ENCODE results near the gene MYO19.

The MYO19 gene

DNA sequence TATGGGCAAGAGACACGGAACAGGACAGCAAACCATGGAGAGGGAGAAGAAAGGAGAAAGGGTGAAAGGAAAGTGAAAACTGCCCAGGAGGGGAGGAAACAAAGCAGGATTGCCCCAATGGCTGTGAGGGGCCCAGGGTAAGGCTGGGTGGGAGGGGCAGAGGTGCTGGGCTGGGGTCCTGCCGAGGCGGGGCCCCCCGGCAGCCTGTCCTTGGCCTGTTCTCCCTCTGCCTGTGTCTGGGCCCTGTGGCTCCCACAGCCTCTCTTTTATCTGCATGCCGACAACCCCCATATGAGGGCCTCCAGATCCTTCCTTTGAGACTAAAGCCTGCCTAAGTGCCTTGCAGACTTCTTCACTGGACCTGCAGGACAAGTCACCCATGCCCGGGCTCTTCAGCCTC lies 32.7 kb downstream of the MYO19 start:
- no peak overlapping the region for H2BK5ac ChIP-seq (ENCODE audit: low read length)
- no peak overlapping the region for H3K4me2 ChIP-seq (ENCODE audit: low read length)
- H3K36me3 ChIP-seq (ENCODE audit: control insufficient read depth, insufficient read depth, low read length), result peaks cover 33% of the 10 kb centered on the region
- no peak overlapping the region for H2BK120ac ChIP-seq (ENCODE audit: low read depth, low read length)
- no CpG with 5 or more reads among the region's 6 CpGs for WGBS (ENCODE audit: extremely low coverage, insufficient coverage, low lambda C conversion rate)
- H4K5ac ChIP-seq (ENCODE audit: low read length), result no peak overlapping the region
- H3K4ac ChIP-seq (ENCODE audit: low read depth, low read length), result no peak overlapping the region
- no peak overlapping the region for H3K56ac ChIP-seq (ENCODE audit: low read length)
- no peak overlapping the region for H3K18ac ChIP-seq (ENCODE audit: low read length)
- no peaks in the 10 kb centered on the region for H3K4me1 ChIP-seq (ENCODE audit: control insufficient read depth, low read depth, low read length)
- H3K27me3 ChIP-seq (ENCODE audit: insufficient read depth, low read length, poor library complexity), result no peaks in the 10 kb centered on the region
- no peak overlapping the region for H2AK5ac ChIP-seq (ENCODE audit: low read length)
- H3K9ac ChIP-seq (ENCODE audit: low read length), result no peak overlapping the region
- H3K4me3 ChIP-seq (ENCODE audit: low read length), result no peak overlapping the region
- H3K27ac ChIP-seq (ENCODE audit: low read depth, low read length), result no peak overlapping the region
- H3K79me1 ChIP-seq (ENCODE audit: low read length), result no peaks in the 10 kb centered on the region
- H3K79me2 ChIP-seq (ENCODE audit: control insufficient read depth, insufficient read depth, low read length), result no peaks in the 10 kb centered on the region
- H3K23ac ChIP-seq (ENCODE audit: low read length), result no peak overlapping the region
- H4K8ac ChIP-seq (ENCODE audit: low read depth, low read length), result no peak overlapping the region
- DNase-seq, result no peak
- H2BK15ac ChIP-seq (replicated peaks; ENCODE audit: low read depth), result no peak overlapping the region

DNA sequence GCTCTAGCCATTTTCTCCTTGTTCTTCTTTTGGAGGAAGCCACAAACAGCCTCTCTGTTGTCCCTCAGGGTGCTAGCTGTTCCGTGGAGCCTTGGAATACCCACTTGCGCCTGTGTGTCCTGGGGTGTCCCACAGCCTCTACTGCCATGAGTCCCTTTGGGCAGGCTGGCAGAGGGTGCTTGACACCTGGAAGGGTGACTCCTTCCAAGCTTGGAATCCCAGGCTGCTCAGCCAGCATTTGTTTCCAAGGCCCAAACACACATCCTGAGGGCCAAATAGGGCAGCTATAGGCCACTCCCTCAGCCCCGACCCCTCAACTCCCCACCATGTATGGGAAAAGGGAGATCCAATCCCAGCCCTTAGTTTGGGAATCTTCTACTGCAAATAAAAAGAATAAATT lies 33.3 kb downstream of the MYO19 start:
- Histone ChIP-seq H2AK5ac (ENCODE audit: low read length) (no peak overlapping the region), H3K27me3 (ENCODE audit: insufficient read depth, low read length, poor library complexity) (no peaks in the 10 kb centered on the region), H2BK120ac (ENCODE audit: low read depth, low read length) (no peak overlapping the region), H3K4me2 (ENCODE audit: low read length) (no peak overlapping the region), H3K23ac (ENCODE audit: low read length) (no peak overlapping the region), H4K8ac (ENCODE audit: low read depth, low read length) (no peak overlapping the region), H3K36me3 (ENCODE audit: control insufficient read depth, insufficient read depth, low read length) (peaks cover 28% of the 10 kb centered on the region), H3K4ac (ENCODE audit: low read depth, low read length) (no peak overlapping the region), H3K4me3 (ENCODE audit: low read length) (no peak overlapping the region), H3K18ac (ENCODE audit: low read length) (no peak overlapping the region), H4K5ac (ENCODE audit: low read length) (no peak overlapping the region), H2BK15ac (replicated peaks; ENCODE audit: low read depth) (no peak overlapping the region), H3K79me1 (ENCODE audit: low read length) (no peaks in the 10 kb centered on the region), H2BK5ac (ENCODE audit: low read length) (no peak overlapping the region), H3K4me1 (ENCODE audit: control insufficient read depth, low read depth, low read length) (no peaks in the 10 kb centered on the region), H3K79me2 (ENCODE audit: control insufficient read depth, insufficient read depth, low read length) (no peaks in the 10 kb centered on the region), H3K27ac (ENCODE audit: low read depth, low read length) (no peak overlapping the region), H3K9ac (ENCODE audit: low read length) (no peak overlapping the region), H3K56ac (ENCODE audit: low read length) (no peak overlapping the region)
- no peak for DNase-seq
- WGBS (ENCODE audit: extremely low coverage, insufficient coverage, low lambda C conversion rate), result no CpG with 5 or more reads among the region's 3 CpGs

DNA sequence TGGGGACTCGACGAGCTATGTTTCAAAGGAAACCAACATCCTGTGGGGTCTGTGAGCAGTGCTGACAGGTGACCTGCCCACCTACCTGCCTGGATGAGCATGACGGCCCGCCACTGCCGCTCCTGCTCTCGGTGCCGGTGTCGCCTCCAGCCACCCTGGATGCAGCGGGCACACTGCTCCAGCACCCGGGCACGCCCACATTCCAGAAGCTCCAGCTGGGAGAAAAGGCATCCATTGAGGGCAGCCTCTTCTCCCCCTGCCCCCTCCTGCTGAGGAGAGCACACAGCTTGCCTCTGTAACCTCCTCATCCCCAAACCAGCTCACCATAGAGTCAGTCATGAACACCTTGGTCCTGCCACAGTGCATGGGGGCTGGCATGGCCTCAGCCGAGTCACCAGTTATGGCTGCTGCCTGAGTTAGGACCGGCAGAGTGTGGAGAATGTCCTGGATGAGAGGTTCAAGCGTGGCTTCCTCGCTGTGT lies 33.9 kb downstream of the MYO19 start:
- no peak for DNase-seq
- WGBS (ENCODE audit: extremely low coverage, insufficient coverage, low lambda C conversion rate), result no CpG with 5 or more reads among the region's 15 CpGs
- H3K36me3 ChIP-seq (ENCODE audit: control insufficient read depth, insufficient read depth, low read length), result peaks cover 24% of the 10 kb centered on the region

DNA sequence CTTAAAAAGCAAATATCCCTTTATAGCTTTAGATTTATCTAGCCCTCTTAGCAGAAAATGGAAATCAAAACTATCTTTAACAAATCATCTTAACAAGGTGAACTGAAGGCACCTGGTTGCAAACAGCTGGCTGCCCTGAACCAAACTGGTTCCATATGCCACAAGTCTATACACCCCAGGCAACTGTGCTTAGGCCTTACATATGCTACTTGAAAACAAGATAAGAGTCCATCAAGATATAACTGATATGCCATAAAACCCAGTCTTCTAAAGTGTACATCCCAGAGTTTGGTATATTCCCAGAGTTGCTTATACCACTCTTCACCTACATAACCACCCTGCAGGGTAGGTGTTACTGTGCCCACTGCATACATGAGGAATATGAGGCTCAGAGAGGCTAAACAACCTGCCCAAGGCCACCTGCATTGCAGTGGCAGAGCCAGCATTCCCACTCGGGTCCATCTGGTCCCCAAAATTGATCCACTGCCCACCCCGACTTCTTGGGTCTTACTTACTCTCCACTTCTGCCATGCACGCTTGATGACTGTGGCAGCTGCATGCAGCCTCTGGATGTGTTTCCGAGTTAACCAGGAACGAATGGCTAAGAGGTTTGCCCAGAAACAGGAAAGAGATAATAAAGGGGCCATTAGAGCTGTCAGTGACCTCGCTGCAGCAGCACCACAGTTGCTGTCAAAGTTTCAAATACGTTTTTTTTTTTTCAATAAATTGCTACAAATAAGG lies 35.9 kb downstream of the MYO19 start:
- peaks cover 20% of the 10 kb centered on the region for H3K36me3 ChIP-seq (ENCODE audit: control insufficient read depth, insufficient read depth, low read length)

More for the DNA sequence above, 33.9 kb downstream of the MYO19 start:
- no peaks in the 10 kb centered on the region for H3K79me2 ChIP-seq (ENCODE audit: control insufficient read depth, insufficient read depth, low read length)
- H3K4me2 ChIP-seq (ENCODE audit: low read length), result no peak overlapping the region
- H3K9ac ChIP-seq (ENCODE audit: low read length), result no peak overlapping the region
- H3K18ac ChIP-seq (ENCODE audit: low read length), result no peak overlapping the region
- H3K4me1 ChIP-seq (ENCODE audit: control insufficient read depth, low read depth, low read length), result no peaks in the 10 kb centered on the region
- no peak overlapping the region for H2AK5ac ChIP-seq (ENCODE audit: low read length)
- H3K27me3 ChIP-seq (ENCODE audit: insufficient read depth, low read length, poor library complexity), result no peaks in the 10 kb centered on the region
- no peak overlapping the region for H2BK5ac ChIP-seq (ENCODE audit: low read length)
- H3K27ac ChIP-seq (ENCODE audit: low read depth, low read length), result no peak overlapping the region
- no peak overlapping the region for H3K4me3 ChIP-seq (ENCODE audit: low read length)
- no peak overlapping the region for H4K5ac ChIP-seq (ENCODE audit: low read length)
- no peak overlapping the region for H3K56ac ChIP-seq (ENCODE audit: low read length)
- H3K79me1 ChIP-seq (ENCODE audit: low read length), result no peaks in the 10 kb centered on the region
- H2BK15ac ChIP-seq (replicated peaks; ENCODE audit: low read depth), result no peak overlapping the region
- H3K4ac ChIP-seq (ENCODE audit: low read depth, low read length), result no peak overlapping the region
- H2BK120ac ChIP-seq (ENCODE audit: low read depth, low read length), result no peak overlapping the region
- H3K23ac ChIP-seq (ENCODE audit: low read length), result no peak overlapping the region
- no peak overlapping the region for H4K8ac ChIP-seq (ENCODE audit: low read depth, low read length)

DNA sequence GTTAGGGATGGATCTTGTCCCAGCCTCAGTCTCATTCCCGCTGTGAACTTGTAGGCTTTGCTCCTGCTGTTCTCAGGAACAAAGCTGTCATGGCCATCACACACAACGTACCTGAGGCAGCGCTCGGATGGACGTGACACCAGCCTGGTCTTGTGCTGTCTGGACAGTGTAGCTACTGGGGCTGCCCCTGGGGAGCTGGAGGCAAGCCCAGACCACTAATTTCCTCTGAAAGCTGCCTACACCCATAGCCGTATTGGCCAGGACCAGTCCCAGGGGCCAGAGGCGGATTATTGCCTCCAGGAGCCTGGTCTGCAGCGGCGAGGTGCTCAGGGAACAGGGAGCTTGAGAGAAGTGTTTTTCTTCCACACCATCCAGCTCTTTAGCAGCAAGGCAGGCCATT lies 36.5 kb downstream of the MYO19 start:
- Histone ChIP-seq H3K9ac (ENCODE audit: low read length) (no peak overlapping the region), H3K56ac (ENCODE audit: low read length) (no peak overlapping the region), H3K18ac (ENCODE audit: low read length) (no peak overlapping the region), H4K5ac (ENCODE audit: low read length) (no peak overlapping the region), H2AK5ac (ENCODE audit: low read length) (no peak overlapping the region), H2BK120ac (ENCODE audit: low read depth, low read length) (no peak overlapping the region), H3K79me2 (ENCODE audit: control insufficient read depth, insufficient read depth, low read length) (no peaks in the 10 kb centered on the region), H3K23ac (ENCODE audit: low read length) (no peak overlapping the region), H3K4me3 (ENCODE audit: low read length) (no peak overlapping the region), H3K36me3 (ENCODE audit: control insufficient read depth, insufficient read depth, low read length) (peaks cover 15% of the 10 kb centered on the region), H4K8ac (ENCODE audit: low read depth, low read length) (no peak overlapping the region), H3K4me1 (ENCODE audit: control insufficient read depth, low read depth, low read length) (no peaks in the 10 kb centered on the region), H3K27ac (ENCODE audit: low read depth, low read length) (no peak overlapping the region), H3K79me1 (ENCODE audit: low read length) (no peaks in the 10 kb centered on the region), H3K27me3 (ENCODE audit: insufficient read depth, low read length, poor library complexity) (no peaks in the 10 kb centered on the region), H3K4ac (ENCODE audit: low read depth, low read length) (no peak overlapping the region), H2BK5ac (ENCODE audit: low read length) (no peak overlapping the region), H3K4me2 (ENCODE audit: low read length) (no peak overlapping the region), H2BK15ac (replicated peaks; ENCODE audit: low read depth) (no peak overlapping the region)
- no CpG with 5 or more reads among the region's 9 CpGs for WGBS (ENCODE audit: extremely low coverage, insufficient coverage, low lambda C conversion rate)
- no peak for DNase-seq

More for the DNA sequence above, 35.9 kb downstream of the MYO19 start:
- Histone ChIP-seq H3K9ac (ENCODE audit: low read length) (no peak overlapping the region), H3K18ac (ENCODE audit: low read length) (no peak overlapping the region), H3K27ac (ENCODE audit: low read depth, low read length) (no peak overlapping the region), H3K79me2 (ENCODE audit: control insufficient read depth, insufficient read depth, low read length) (no peaks in the 10 kb centered on the region), H3K56ac (ENCODE audit: low read length) (no peak overlapping the region), H2BK15ac (replicated peaks; ENCODE audit: low read depth) (no peak overlapping the region), H2AK5ac (ENCODE audit: low read length) (no peak overlapping the region), H3K79me1 (ENCODE audit: low read length) (no peaks in the 10 kb centered on the region), H4K5ac (ENCODE audit: low read length) (no peak overlapping the region), H3K4me1 (ENCODE audit: control insufficient read depth, low read depth, low read length) (no peaks in the 10 kb centered on the region), H3K27me3 (ENCODE audit: insufficient read depth, low read length, poor library complexity) (no peaks in the 10 kb centered on the region), H3K4me3 (ENCODE audit: low read length) (no peak overlapping the region), H3K4me2 (ENCODE audit: low read length) (no peak overlapping the region), H3K4ac (ENCODE audit: low read depth, low read length) (no peak overlapping the region), H2BK5ac (ENCODE audit: low read length) (no peak overlapping the region), H2BK120ac (ENCODE audit: low read depth, low read length) (no peak overlapping the region), H4K8ac (ENCODE audit: low read depth, low read length) (no peak overlapping the region), H3K23ac (ENCODE audit: low read length) (no peak overlapping the region)
- DNase-seq, result no peak
- no CpG with 5 or more reads among the region's 7 CpGs for WGBS (ENCODE audit: extremely low coverage, insufficient coverage, low lambda C conversion rate)

All from mesendoderm (in vitro differentiated cells).